ENCODE measurements around the gene RFTN2. TPM values are rescaled to one million over a fixed set of nuclear protein-coding genes. Genes with fewer than 3 reads are reported as not detected.

RFTN2 gene
- total and polyA plus RNA-seq, 2 of the 13 experiments (the other 11 are each of a cell fraction or from before 2014, with no cell fraction given): not detected

DNA sequence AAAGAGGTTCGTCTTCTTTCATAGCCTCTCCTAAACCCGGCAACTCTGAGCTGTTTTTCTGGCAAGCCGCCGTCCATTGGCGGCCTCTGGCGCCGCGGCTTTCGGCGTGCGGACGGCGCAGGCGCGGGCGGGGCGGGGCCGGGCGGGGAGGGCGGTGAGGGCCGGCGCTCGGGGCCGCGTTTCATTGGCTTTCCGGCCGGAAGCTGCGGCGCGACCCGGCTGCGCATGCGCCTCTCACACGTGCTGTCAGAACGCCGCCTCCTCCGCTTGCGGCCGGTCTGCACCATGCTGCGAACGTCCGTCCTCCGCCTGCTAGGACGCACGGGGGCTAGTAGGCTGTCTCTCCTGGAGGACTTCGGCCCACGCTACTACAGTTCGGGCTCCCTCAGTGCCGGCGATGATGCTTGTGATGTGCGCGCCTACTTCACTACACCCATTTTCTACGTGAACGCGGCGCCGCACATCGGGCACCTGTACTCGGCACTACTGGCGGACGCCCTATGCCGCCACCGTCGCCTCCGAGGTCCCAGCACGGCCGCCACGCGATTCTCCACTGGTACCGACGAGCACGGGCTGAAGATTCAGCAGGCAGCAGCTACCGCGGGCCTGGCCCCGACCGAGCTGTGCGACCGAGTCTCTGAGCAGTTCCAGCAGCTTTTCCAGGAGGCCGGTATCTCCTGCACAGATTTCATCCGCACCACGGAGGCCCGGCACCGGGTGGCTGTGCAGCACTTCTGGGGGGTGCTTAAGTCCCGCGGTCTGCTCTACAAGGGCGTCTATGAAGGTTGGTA is 29.9 kb upstream of the RFTN2 start, which contains the start of gene MARS2 (continued):
- TF ChIP-seq ZNF883 (CRISPR knock-in tag; IDR thresholded peaks at IDR 0.05; ENCODE audit: not compliant biosample characterization) (peak; percentile 60), JUN (CRISPR knock-in tag; IDR thresholded peaks at IDR 0.05) (0 out of 2 replicates have a peak, but pooled peaks have one; percentile 21), PRMT3 (CRISPR knock-in tag; IDR thresholded peaks at IDR 0.05; ENCODE audit: borderline replicate concordance, low read depth) (peak; percentile 70; the same call in 1 of the 2 replicates), EHMT2 (IDR thresholded peaks at IDR 0.05; ENCODE audit: borderline replicate concordance, low read depth, low read length) (no peak), MIER2 (CRISPR knock-in tag; IDR thresholded peaks at IDR 0.05) (no peak), KDM1A (CRISPR knock-in tag; IDR thresholded peaks at IDR 0.05) (no peak), HHEX (CRISPR knock-in tag; IDR thresholded peaks at IDR 0.05) (no peak), NKX3-1 (CRISPR knock-in tag; IDR thresholded peaks at IDR 0.05) (no peak), ZNF496 (CRISPR knock-in tag; IDR thresholded peaks at IDR 0.05; ENCODE audit: insufficient replicate concordance) (no peak), GLI4 (CRISPR knock-in tag; IDR thresholded peaks at IDR 0.05; ENCODE audit: borderline replicate concordance) (no peak; the same call in 1 of the 2 replicates), ZNF30 (CRISPR knock-in tag; IDR thresholded peaks at IDR 0.05) (0 out of 2 replicates have a peak, but pooled peaks have one; percentile 80), U2AF1 (optimal IDR thresholded peaks at IDR 0.05; ENCODE audit: low read depth, low read length) (no peak)
- TF ChIP-seq, protein P1, sequence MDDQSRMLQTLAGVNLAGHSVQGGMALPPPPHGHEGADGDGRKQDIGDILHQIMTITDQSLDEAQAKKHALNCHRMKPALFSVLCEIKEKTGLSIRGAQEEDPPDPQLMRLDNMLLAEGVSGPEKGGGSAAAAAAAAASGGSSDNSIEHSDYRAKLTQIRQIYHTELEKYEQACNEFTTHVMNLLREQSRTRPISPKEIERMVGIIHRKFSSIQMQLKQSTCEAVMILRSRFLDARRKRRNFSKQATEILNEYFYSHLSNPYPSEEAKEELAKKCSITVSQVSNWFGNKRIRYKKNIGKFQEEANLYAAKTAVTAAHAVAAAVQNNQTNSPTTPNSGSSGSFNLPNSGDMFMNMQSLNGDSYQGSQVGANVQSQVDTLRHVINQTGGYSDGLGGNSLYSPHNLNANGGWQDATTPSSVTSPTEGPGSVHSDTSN (CRISPR knock-in tag; IDR thresholded peaks at IDR 0.05; ENCODE audit: borderline replicate concordance): no peak
- TF ChIP-seq, protein P2, sequence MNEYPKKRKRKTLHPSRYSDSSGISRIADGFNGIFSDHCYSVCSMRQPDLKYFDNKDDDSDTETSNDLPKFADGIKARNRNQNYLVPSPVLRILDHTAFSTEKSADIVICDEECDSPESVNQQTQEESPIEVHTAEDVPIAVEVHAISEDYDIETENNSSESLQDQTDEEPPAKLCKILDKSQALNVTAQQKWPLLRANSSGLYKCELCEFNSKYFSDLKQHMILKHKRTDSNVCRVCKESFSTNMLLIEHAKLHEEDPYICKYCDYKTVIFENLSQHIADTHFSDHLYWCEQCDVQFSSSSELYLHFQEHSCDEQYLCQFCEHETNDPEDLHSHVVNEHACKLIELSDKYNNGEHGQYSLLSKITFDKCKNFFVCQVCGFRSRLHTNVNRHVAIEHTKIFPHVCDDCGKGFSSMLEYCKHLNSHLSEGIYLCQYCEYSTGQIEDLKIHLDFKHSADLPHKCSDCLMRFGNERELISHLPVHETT (CRISPR knock-in tag; conservative IDR thresholded peaks at IDR 0.05): no peak; the same call in 1 of the 2 replicates
- TF ChIP-seq, protein P3, sequence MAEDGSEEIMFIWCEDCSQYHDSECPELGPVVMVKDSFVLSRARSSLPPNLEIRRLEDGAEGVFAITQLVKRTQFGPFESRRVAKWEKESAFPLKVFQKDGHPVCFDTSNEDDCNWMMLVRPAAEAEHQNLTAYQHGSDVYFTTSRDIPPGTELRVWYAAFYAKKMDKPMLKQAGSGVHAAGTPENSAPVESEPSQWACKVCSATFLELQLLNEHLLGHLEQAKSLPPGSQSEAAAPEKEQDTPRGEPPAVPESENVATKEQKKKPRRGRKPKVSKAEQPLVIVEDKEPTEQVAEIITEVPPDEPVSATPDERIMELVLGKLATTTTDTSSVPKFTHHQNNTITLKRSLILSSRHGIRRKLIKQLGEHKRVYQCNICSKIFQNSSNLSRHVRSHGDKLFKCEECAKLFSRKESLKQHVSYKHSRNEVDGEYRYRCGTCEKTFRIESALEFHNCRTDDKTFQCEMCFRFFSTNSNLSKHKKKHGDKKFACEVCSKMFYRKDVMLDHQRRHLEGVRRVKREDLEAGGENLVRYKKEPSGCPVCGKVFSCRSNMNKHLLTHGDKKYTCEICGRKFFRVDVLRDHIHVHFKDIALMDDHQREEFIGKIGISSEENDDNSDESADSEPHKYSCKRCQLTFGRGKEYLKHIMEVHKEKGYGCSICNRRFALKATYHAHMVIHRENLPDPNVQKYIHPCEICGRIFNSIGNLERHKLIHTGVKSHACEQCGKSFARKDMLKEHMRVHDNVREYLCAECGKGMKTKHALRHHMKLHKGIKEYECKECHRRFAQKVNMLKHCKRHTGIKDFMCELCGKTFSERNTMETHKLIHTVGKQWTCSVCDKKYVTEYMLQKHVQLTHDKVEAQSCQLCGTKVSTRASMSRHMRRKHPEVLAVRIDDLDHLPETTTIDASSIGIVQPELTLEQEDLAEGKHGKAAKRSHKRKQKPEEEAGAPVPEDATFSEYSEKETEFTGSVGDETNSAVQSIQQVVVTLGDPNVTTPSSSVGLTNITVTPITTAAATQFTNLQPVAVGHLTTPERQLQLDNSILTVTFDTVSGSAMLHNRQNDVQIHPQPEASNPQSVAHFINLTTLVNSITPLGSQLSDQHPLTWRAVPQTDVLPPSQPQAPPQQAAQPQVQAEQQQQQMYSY (CRISPR knock-in tag; IDR thresholded peaks at IDR 0.05): no peak; the same call in 1 of the 2 replicates
- TF ChIP-seq, protein P4, sequence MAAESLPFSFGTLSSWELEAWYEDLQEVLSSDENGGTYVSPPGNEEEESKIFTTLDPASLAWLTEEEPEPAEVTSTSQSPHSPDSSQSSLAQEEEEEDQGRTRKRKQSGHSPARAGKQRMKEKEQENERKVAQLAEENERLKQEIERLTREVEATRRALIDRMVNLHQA (CRISPR knock-in tag; IDR thresholded peaks at IDR 0.05): no peak
- TF ChIP-seq, protein P5, sequence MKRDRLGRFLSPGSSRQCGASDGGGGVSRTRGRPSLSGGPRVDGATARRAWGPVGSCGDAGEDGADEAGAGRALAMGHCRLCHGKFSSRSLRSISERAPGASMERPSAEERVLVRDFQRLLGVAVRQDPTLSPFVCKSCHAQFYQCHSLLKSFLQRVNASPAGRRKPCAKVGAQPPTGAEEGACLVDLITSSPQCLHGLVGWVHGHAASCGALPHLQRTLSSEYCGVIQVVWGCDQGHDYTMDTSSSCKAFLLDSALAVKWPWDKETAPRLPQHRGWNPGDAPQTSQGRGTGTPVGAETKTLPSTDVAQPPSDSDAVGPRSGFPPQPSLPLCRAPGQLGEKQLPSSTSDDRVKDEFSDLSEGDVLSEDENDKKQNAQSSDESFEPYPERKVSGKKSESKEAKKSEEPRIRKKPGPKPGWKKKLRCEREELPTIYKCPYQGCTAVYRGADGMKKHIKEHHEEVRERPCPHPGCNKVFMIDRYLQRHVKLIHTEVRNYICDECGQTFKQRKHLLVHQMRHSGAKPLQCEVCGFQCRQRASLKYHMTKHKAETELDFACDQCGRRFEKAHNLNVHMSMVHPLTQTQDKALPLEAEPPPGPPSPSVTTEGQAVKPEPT (CRISPR knock-in tag; IDR thresholded peaks at IDR 0.05; ENCODE audit: low read depth): peak; percentile 83
- TF ChIP-seq, protein P6, sequence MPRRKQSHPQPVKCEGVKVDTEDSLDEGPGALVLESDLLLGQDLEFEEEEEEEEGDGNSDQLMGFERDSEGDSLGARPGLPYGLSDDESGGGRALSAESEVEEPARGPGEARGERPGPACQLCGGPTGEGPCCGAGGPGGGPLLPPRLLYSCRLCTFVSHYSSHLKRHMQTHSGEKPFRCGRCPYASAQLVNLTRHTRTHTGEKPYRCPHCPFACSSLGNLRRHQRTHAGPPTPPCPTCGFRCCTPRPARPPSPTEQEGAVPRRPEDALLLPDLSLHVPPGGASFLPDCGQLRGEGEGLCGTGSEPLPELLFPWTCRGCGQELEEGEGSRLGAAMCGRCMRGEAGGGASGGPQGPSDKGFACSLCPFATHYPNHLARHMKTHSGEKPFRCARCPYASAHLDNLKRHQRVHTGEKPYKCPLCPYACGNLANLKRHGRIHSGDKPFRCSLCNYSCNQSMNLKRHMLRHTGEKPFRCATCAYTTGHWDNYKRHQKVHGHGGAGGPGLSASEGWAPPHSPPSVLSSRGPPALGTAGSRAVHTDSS (CRISPR knock-in tag; conservative IDR thresholded peaks at IDR 0.05): no peak

Measured in HepG2 (cell line).